K562 (cell line): ENCODE measurements around the gene EMX2. TPM values are rescaled to one million over a fixed set of nuclear protein-coding genes. Genes with fewer than 3 reads are reported as not detected.

Experiments
- CREM ChIP-seq: IDR thresholded peaks from 2 replicates; pipeline ENCODE4 v1.6.1; 2014; ENCODE audit warnings: antibody characterized with exemption, low read depth
- NELFE ChIP-seq: IDR thresholded peaks from 2 replicates; pipeline ENCODE4 v1.6.1; 2011; ENCODE audit warnings: mild to moderate bottlenecking; ENCODE audit not compliant: insufficient read depth, insufficient read length
- polyA plus RNA-seq, 8 experiments: library from polyadenylated mRNA; depleted of rRNA in 4 of 8; stranded (reverse) in 5 of 8; unstranded in 3 of 8; fragments of >200 nt; fragmentation: Nextera tagmentation in 2 of 8; fragmentation: Illumina TruSeq in 1 of 8; extraction: Ambion mirVana in 2 of 8; extraction: Trizol in 1 of 8; gene quantifications; 2 replicates each; pipeline versions ENCODE4 v1.2.1 to v1.2.3, GENCODE V29; 2011 to 2014; ENCODE audit warnings: inconsistent platforms in 1 of 8, missing spikeins in 1 of 8
- total RNA-seq, 7 experiments: library from RNA; depleted of rRNA in 6 of 7; stranded (reverse); fragments of >200 nt in 6 of 7; fragmentation: Illumina TruSeq in 2 of 7; extraction: Trizol in 2 of 7; gene quantifications; 2 replicates each; pipeline versions ENCODE4 v1.2.1 to v1.2.3, GENCODE V29; 2011 to 2021; ENCODE audit warnings: low replicate concordance in 1 of 7
- TF ChIP-seq, protein P1 (sequence below): fragments of 450-650 bp; IDR thresholded peaks from 2 replicates; pipeline ENCODE4 v1.6.1; 2016; ENCODE audit warnings: low read depth

The EMX2 gene
- total and polyA plus RNA-seq, 9 of the 15 experiments (the other 6 are each of a cell fraction or from before 2014, with no cell fraction given), result not detected

- TF ChIP-seq, protein P1, sequence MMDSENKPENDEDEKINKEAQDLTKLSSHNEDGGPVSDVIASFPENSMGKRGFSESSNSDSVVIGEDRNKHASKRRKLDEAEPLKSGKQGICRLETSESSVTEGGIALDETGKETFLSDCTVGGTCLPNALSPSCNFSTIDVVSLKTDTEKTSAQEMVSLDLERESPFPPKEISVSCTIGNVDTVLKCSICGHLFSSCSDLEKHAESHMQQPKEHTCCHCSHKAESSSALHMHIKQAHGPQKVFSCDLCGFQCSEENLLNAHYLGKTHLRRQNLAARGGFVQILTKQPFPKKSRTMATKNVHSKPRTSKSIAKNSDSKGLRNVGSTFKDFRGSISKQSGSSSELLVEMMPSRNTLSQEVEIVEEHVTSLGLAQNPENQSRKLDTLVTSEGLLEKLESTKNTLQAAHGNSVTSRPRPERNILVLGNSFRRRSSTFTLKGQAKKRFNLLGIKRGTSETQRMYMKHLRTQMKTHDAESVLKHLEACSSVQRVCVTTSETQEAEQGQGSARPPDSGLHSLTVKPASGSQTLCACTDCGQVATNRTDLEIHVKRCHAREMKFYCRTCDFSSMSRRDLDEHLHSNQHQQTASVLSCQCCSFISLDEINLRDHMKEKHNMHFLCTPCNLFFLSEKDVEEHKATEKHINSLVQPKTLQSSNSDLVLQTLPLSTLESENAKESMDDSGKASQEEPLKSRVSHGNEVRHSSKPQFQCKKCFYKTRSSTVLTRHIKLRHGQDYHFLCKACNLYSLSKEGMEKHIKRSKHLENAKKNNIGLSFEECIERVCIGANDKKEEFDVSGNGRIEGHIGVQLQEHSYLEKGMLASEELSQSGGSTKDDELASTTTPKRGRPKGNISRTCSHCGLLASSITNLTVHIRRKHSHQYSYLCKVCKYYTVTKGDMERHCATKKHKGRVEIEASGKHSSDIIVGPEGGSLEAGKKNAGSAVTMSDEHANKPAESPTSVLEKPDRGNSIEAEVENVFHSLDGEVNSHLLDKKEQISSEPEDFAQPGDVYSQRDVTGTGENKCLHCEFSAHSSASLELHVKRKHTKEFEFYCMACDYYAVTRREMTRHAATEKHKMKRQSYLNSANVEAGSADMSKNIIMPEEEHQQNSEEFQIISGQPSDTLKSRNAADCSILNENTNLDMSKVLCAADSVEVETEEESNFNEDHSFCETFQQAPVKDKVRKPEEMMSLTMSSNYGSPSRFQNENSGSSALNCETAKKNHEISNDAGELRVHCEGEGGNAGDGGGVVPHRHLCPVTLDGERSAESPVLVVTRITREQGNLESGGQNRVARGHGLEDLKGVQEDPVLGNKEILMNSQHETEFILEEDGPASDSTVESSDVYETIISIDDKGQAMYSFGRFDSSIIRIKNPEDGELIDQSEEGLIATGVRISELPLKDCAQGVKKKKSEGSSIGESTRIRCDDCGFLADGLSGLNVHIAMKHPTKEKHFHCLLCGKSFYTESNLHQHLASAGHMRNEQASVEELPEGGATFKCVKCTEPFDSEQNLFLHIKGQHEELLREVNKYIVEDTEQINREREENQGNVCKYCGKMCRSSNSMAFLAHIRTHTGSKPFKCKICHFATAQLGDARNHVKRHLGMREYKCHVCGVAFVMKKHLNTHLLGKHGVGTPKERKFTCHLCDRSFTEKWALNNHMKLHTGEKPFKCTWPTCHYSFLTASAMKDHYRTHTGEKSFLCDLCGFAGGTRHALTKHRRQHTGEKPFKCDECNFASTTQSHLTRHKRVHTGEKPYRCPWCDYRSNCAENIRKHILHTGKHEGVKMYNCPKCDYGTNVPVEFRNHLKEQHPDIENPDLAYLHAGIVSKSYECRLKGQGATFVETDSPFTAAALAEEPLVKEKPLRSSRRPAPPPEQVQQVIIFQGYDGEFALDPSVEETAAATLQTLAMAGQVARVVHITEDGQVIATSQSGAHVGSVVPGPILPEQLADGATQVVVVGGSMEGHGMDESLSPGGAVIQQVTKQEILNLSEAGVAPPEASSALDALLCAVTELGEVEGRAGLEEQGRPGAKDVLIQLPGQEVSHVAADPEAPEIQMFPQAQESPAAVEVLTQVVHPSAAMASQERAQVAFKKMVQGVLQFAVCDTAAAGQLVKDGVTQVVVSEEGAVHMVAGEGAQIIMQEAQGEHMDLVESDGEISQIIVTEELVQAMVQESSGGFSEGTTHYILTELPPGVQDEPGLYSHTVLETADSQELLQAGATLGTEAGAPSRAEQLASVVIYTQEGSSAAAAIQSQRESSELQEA, result no peak
- TF ChIP-seq CREM (no peak), NELFE (no peak)
Observed at GRCh38 chr10:117568334-117568733, 25.8 kb downstream of the EMX2 start (continued).
